SK-N-SH (cell line): ENCODE results near the gene SZT2. TPM values are rescaled to one million over a fixed set of nuclear protein-coding genes. Genes with fewer than 3 reads are reported as not detected.

Experiments used
- CTCF ChIA-PET: fragments of 300-600, 350-600 bp; formaldehyde crosslinking; extraction: SDS; loops from one replicate; lab custom pipeline; 2021; lab: Yijun Ruan, JAX
- POLR2A ChIA-PET: fragments of 350-600 bp; sonication (Branson Sonifier 250); formaldehyde crosslinking; extraction: SDS; loops from one replicate; lab custom pipeline; 2020; ENCODE audit warnings: antibody characterized with exemption, inconsistent platforms; lab: Yijun Ruan, JAX
- DNase-seq: peaks from one replicate; pipeline ENCODE4 v3.0.0; 2012
- H2AFZ ChIP-seq: fragments of 200-600 bp; sonication (generic); 2 replicates; pipeline ENCODE4 v1.8.1; 2016; ENCODE audit warnings: antibody characterized with exemption, mild to moderate bottlenecking, low read depth
- H3F3A ChIP-seq: fragments of 200-600 bp; sonication (generic); replicated peaks from 2 replicates; pipeline ENCODE3; 2016; ENCODE audit warnings: antibody characterized with exemption, mild to moderate bottlenecking; ENCODE audit not compliant: insufficient read depth
- H3K27ac ChIP-seq, 2 experiments: fragments of 200-500 bp in 1 of 2; fragments of 200-600 bp in 1 of 2; sonication (Bioruptor generic) in 1 of 2; sonication (generic), shearing (Covaris generic) in 1 of 2; 2 replicates each; pipeline versions ENCODE4 v1.5.1 to v1.6.1; 2014 to 2016; ENCODE audit warnings: low read depth in 2 of 2, inconsistent platforms in 1 of 2, low read length in 1 of 2, mild to moderate bottlenecking in 1 of 2, mixed read lengths in 1 of 2
- H3K27me3 ChIP-seq: fragments of 200-600 bp; sonication (generic), shearing (Covaris generic); 2 replicates; pipeline ENCODE4 v1.6.1; 2016; ENCODE audit warnings: mixed run types; ENCODE audit not compliant: insufficient read depth
- H3K36me3 ChIP-seq, 2 experiments: fragments of 200-500 bp in 1 of 2; fragments of 200-600 bp in 1 of 2; sonication (Bioruptor generic) in 1 of 2; sonication (generic) in 1 of 2; replicated peaks in 1 of 2; 2 replicates each; pipeline versions ENCODE3 to v1.5.1; 2014 to 2016; ENCODE audit warnings: low read length in 1 of 2, mild to moderate bottlenecking in 1 of 2; ENCODE audit not compliant: insufficient read depth in 2 of 2, control insufficient read depth in 1 of 2
- H3K4me1 ChIP-seq, 2 experiments: fragments of 200-500 bp in 1 of 2; fragments of 200-600 bp in 1 of 2; sonication (Bioruptor generic) in 1 of 2; sonication (generic), shearing (Covaris generic) in 1 of 2; 2 replicates each; pipeline versions ENCODE4 v1.5.1 to v1.6.1; 2014 to 2016; ENCODE audit warnings: low read depth in 1 of 2, low read length in 1 of 2, mixed run types in 1 of 2; ENCODE audit not compliant: insufficient read depth in 2 of 2, control insufficient read depth in 1 of 2
- H3K4me2 ChIP-seq: fragments of 200-600 bp; sonication (generic), shearing (Covaris generic); 2 replicates; pipeline ENCODE4 v1.6.1; 2017; ENCODE audit warnings: mixed run types
- H3K4me3 ChIP-seq, 2 experiments: fragments of 200-500 bp in 1 of 2; fragments of 200-600 bp in 1 of 2; sonication (Bioruptor generic) in 1 of 2; sonication (generic), shearing (Covaris generic) in 1 of 2; 2 replicates each; pipeline versions ENCODE4 v1.5.1 to v1.8.1; 2014 to 2016; ENCODE audit warnings: low read depth in 2 of 2, inconsistent platforms in 1 of 2, low read length in 1 of 2, mild to moderate bottlenecking in 1 of 2, mixed read lengths in 1 of 2, moderate library complexity in 1 of 2
- H3K79me2 ChIP-seq: fragments of 200-600 bp; sonication (generic); 2 replicates; pipeline ENCODE4 v1.8.1; 2017; ENCODE audit warnings: mild to moderate bottlenecking; ENCODE audit not compliant: insufficient read depth
- H3K9ac ChIP-seq: fragments of 200-600 bp; sonication (generic); 2 replicates; pipeline ENCODE4 v1.6.1; 2017; ENCODE audit warnings: mixed run types
- H3K9me2 ChIP-seq: fragments of 200-600 bp; sonication (generic); 2 replicates; pipeline ENCODE4 v1.6.1; 2017; ENCODE audit warnings: mixed run types
- H3K9me3 ChIP-seq: fragments of 200-600 bp; sonication (generic); 2 replicates; pipeline ENCODE4 v1.6.1; 2017; ENCODE audit warnings: mixed run types, mild to moderate bottlenecking, moderate library complexity
- H4K20me1 ChIP-seq: fragments of 200-600 bp; sonication (generic); 2 replicates; pipeline ENCODE4 v1.6.1; 2017; ENCODE audit warnings: mild to moderate bottlenecking, mixed run types; ENCODE audit not compliant: insufficient read depth
- EP300 ChIP-seq, 2 experiments: IDR thresholded peaks; 2 replicates each; pipeline versions ENCODE4 v1.4.0 to v1.6.1; 2012; ENCODE audit warnings: borderline replicate concordance in 1 of 2, low read depth in 1 of 2, low read length in 1 of 2
- FOSL2 ChIP-seq: IDR thresholded peaks from 2 replicates; pipeline ENCODE4 v1.4.0; 2012; ENCODE audit warnings: low read depth, mild to moderate bottlenecking, moderate library complexity, borderline replicate concordance
- JUND ChIP-seq: IDR thresholded peaks from 2 replicates; pipeline ENCODE4 v1.4.0; 2012
- NRF1 ChIP-seq: IDR thresholded peaks from 2 replicates; pipeline ENCODE4 v1.6.1; 2012; ENCODE audit warnings: low read depth, mild to moderate bottlenecking, low read length
- RXRA ChIP-seq: IDR thresholded peaks from 2 replicates; pipeline ENCODE4 v1.4.0; 2012; ENCODE audit warnings: low read depth, mild to moderate bottlenecking, borderline replicate concordance
- SIN3A ChIP-seq: IDR thresholded peaks from 2 replicates; pipeline ENCODE4 v1.6.1; 2012; ENCODE audit warnings: low read depth, mild to moderate bottlenecking, low read length, moderate library complexity, borderline replicate concordance
- TAF1 ChIP-seq: IDR thresholded peaks from 2 replicates; pipeline ENCODE4 v1.6.1; 2012; ENCODE audit warnings: low read depth, mild to moderate bottlenecking, low read length, moderate library complexity, borderline replicate concordance
- USF2 ChIP-seq: fragments of 150-350 bp; IDR thresholded peaks from 2 replicates; pipeline ENCODE4 v1.6.1; 2017; ENCODE audit warnings: antibody characterized with exemption, low read length, low read depth, borderline replicate concordance
- YY1 ChIP-seq: IDR thresholded peaks from 2 replicates; pipeline ENCODE4 v1.4.0; 2012; ENCODE audit warnings: low read depth, mild to moderate bottlenecking
- WGBS: methylation state at CpG from one replicate; pipeline ENCODE4 v1.1.6; 2017; ENCODE audit warnings: low lambda C conversion rate; 5-methylcytosine and 5-hydroxymethylcytosine counted together
- polyA plus RNA-seq, 3 experiments: library from polyadenylated mRNA; depleted of rRNA; stranded (reverse); fragments of >200 nt; gene quantifications; 2 replicates each; pipeline ENCODE4 v1.2.3, GENCODE V29; 2012

Gene SZT2
- polyA plus RNA-seq, 1 of the 3 experiments (the other 2 are of a cell fraction): 12.9 TPM

DNA sequence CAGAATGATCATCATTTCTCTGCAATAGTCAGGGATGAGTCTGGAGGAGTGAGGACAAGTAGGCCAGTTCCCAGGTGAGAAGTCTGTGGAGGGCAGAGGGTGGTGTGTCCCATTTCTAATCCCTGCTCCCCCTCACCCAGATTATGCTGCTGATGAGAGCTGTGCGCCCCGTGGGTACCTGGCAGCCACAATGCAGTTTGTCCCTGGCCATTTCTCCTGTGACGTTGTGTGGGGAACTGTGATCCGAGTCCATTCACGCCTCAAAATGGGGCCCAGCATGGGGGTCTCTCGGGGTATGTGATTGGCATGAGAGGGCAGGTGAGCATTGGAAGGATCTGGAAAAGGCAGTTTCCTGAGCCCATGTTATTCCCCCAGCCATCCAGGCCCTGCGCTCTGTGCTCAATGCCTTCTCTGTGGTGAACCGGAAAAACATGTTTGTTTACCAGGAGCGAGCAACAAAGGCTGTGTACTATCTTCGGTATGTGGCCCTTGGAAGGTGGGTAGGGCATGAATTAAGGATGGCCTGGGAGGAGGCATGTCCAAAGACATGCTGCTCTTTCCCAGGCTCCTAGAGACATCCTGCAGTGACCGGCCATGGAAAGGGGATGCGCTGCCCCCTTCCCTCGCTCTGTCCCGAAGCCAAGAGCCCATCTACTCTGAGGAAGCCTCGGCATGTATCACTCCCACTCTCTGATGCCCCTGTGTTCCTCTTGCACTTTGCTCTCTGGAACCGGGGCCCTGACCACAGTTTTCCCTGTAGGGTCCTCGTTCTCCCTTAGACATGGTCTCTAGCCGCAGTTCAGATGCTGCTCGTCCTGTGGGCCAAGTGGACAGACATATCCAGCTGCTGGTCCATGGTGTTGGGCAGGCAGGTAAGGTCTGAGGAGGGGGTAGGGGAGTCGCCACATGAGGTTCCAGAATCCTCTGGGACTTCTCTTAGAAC lies 47.6 kb downstream of the SZT2 start (continued):
- TF ChIP-seq SIN3A: no peak
- no peak for TF ChIP-seq YY1
- no peak for TF ChIP-seq USF2

GRCh38 chr1:43438006-43438405 lies 48.3 kb downstream of the SZT2 start:
- Histone ChIP-seq H3K4me1 (no peaks in the 10 kb centered on the region; a peak in 1 of 4 replicates), H3K9ac (no peak overlapping the region), H3K9me2 (no peaks in the 10 kb centered on the region), H3F3A (no peaks in the 10 kb centered on the region), H4K20me1 (no peaks in the 10 kb centered on the region), H3K27me3 (no peaks in the 10 kb centered on the region), H3K79me2 (no peaks in the 10 kb centered on the region), H3K9me3 (no peaks in the 10 kb centered on the region), H3K4me2 (no peak overlapping the region), H3K27ac (no peak overlapping the region), H3K4me3 (no peak overlapping the region), H3K36me3 (peaks cover 12 to 73% of the 10 kb centered on the region in 2 experiments), H2AFZ (no peak overlapping the region)
- CTCF ChIA-PET: interaction anchor here (1.1 to 5.4 kb wide), 3 partner anchors 12 to 211 kb away, joined by 3 to 20 read pairs (median 5); no protein-coding TSS in a partner anchor
- DNase-seq: no peak
- WGBS: 100% methylated on average over 1 of the region's 3 CpGs
- POLR2A ChIA-PET: interaction anchor here (1.3 kb wide), 1 partner anchor 16 kb away, joined by 3 read pairs; the partner anchor contains the start of gene HYI
- TF ChIP-seq EP300 (IDR thresholded peaks at IDR 0.05; ENCODE audit: borderline replicate concordance in 1 of 2, low read depth in 1 of 2, low read length in 1 of 2) (no peak), RXRA (no peak), TAF1 (no peak), NRF1 (no peak), SIN3A (no peak)

GRCh38 chr1:43438576-43438952 lies 48.9 kb downstream of the SZT2 start:
- Histone ChIP-seq H3K36me3 (peaks cover 7 to 73% of the 10 kb centered on the region in 2 experiments), H3F3A (no peaks in the 10 kb centered on the region)
- CTCF ChIA-PET: interaction anchor here (1.1 to 5.4 kb wide), 2 partner anchors 24 to 212 kb away, joined by 3 to 20 read pairs; no protein-coding TSS in a partner anchor

More at GRCh38 chr1:43438576-43438952, 48.9 kb downstream of the SZT2 start:
- 100% methylated on average over 8 of the region's 8 CpGs for WGBS
- POLR2A ChIA-PET: interaction anchor here (1.3 kb wide), 1 partner anchor 15 kb away, joined by 3 read pairs; the partner anchor contains the start of gene HYI
- Histone ChIP-seq H4K20me1 (no peaks in the 10 kb centered on the region), H3K4me1 (no peaks in the 10 kb centered on the region; a peak in 1 of 4 replicates), H3K27me3 (no peaks in the 10 kb centered on the region), H2AFZ (no peak overlapping the region), H3K9me2 (no peaks in the 10 kb centered on the region), H3K4me2 (no peak overlapping the region), H3K4me3 (no peak overlapping the region), H3K9me3 (no peaks in the 10 kb centered on the region), H3K79me2 (no peaks in the 10 kb centered on the region), H3K27ac (no peak overlapping the region), H3K9ac (no peak overlapping the region)
- TF ChIP-seq EP300 (IDR thresholded peaks at IDR 0.05; ENCODE audit: borderline replicate concordance in 1 of 2, low read depth in 1 of 2, low read length in 1 of 2): no peak
- no peak for TF ChIP-seq YY1
- TF ChIP-seq JUND: no peak
- TF ChIP-seq FOSL2: no peak
- no peak for DNase-seq
